MCF 10A (cell line): ENCODE results near the gene CFAP65. TPM values are rescaled to one million over a fixed set of nuclear protein-coding genes. Genes with fewer than 3 reads are reported as not detected.

Source experiments
- BruUV-seq: library from RNA; stranded (reverse); fragments of 400-500 nt; replicated peaks from 2 replicates; lab custom pipeline; 2021; lab: Mats Ljungman, UMichigan
- CTCF ChIA-PET: fragments of 300-600 bp; sonication (Branson Sonifier 250); formaldehyde crosslinking; extraction: SDS; loops from one replicate; lab custom pipeline; 2021; ENCODE audit warnings: antibody characterized with exemption, inconsistent platforms; lab: Yijun Ruan, JAX
- POLR2A ChIA-PET: fragments of 300-600, 350-650 bp; sonication (Branson Sonifier 250); formaldehyde crosslinking; extraction: SDS; loops from one replicate; lab custom pipeline; 2020; ENCODE audit warnings: antibody characterized with exemption, inconsistent platforms; lab: Yijun Ruan, JAX
- DNase-seq: peaks from one replicate; pipeline ENCODE4 v3.0.0-alpha.2; 2018; ENCODE audit not compliant: unreplicated experiment
- H3K27ac Mint-ChIP-seq: one replicate; pipeline ENCODE4 v1.8.0; 2022; ENCODE audit warnings: mild to moderate bottlenecking, low read depth, mixed read lengths; ENCODE audit not compliant: unreplicated experiment
- H3K27me3 Mint-ChIP-seq: one replicate; pipeline ENCODE4 v1.8.0; 2022; ENCODE audit warnings: mixed read lengths; ENCODE audit not compliant: insufficient read depth, unreplicated experiment
- H3K36me3 Mint-ChIP-seq: one replicate; pipeline ENCODE4 v1.8.0; 2022; ENCODE audit warnings: mild to moderate bottlenecking, moderate library complexity, mixed read lengths; ENCODE audit not compliant: insufficient read depth, unreplicated experiment
- H3K4me1 Mint-ChIP-seq: one replicate; pipeline ENCODE4 v1.8.0; 2022; ENCODE audit warnings: mixed read lengths; ENCODE audit not compliant: insufficient read depth, unreplicated experiment
- H3K4me3 Mint-ChIP-seq: one replicate; pipeline ENCODE4 v1.8.0; 2022; ENCODE audit warnings: mild to moderate bottlenecking, moderate library complexity, mixed read lengths; ENCODE audit not compliant: unreplicated experiment
- H3K9me3 Mint-ChIP-seq: one replicate; pipeline ENCODE4 v1.8.0; 2022; ENCODE audit warnings: mixed read lengths; ENCODE audit not compliant: unreplicated experiment
- intact Hi-C: fragments of 100-400 bp; cut with micrococcal nuclease; formaldehyde crosslinking; loops from 2 replicates; pipeline ENCODE4 v1.14.1; 2022
- total RNA-seq: library from RNA; stranded (reverse); gene quantifications from 2 replicates; pipeline ENCODE4 v1.2.3, GENCODE V29; 2022
- TF ChIP-seq, protein P1 (sequence below): fragments of 200-600 bp; IDR thresholded peaks from one replicate; pipeline ENCODE4 v1.8.0; 2022; ENCODE audit warnings: antibody characterized with exemption, mild to moderate bottlenecking; ENCODE audit not compliant: unreplicated experiment

Gene CFAP65
- total RNA-seq, 1 experiment from 2014 or later, result not detected

DNA sequence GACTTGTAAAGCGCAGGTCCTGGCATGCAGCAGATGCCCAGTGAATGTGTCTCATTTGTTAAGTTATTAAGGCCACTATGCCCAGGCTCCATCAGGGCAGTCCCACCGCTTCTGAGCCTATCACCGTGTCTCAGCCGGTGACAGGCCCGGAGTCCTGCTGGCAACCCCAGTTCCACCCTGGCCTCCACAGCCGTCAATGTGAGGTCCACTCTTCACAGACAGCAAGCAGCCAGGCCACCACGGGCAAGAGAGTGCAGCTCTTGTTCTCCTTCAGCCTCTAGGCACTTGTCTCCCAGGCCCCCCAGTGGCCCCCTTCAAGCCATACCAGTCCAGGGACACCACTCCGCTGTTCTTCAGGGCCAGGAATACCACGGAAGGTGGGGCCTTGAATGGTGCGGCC lies 22.6 kb downstream of the CFAP65 start:
- ChIA-PET CTCF (interaction anchor here (1.0 to 3.0 kb wide), 7 partner anchors 8 to 121 kb away, joined by 3 to 28 read pairs (median 4); no protein-coding TSS in a partner anchor), POLR2A (no interaction called here)
- no peak for DNase-seq
- Mint-ChIP-seq H3K27ac (no peak overlapping the region), H3K9me3 (no peaks in the 10 kb centered on the region), H3K27me3 (peaks cover 19% of the 10 kb centered on the region), H3K4me3 (no peak overlapping the region), H3K4me1 (no peaks in the 10 kb centered on the region), H3K36me3 (no peaks in the 10 kb centered on the region)
- intact Hi-C loops, result no loop called here
- TF ChIP-seq, protein P1, sequence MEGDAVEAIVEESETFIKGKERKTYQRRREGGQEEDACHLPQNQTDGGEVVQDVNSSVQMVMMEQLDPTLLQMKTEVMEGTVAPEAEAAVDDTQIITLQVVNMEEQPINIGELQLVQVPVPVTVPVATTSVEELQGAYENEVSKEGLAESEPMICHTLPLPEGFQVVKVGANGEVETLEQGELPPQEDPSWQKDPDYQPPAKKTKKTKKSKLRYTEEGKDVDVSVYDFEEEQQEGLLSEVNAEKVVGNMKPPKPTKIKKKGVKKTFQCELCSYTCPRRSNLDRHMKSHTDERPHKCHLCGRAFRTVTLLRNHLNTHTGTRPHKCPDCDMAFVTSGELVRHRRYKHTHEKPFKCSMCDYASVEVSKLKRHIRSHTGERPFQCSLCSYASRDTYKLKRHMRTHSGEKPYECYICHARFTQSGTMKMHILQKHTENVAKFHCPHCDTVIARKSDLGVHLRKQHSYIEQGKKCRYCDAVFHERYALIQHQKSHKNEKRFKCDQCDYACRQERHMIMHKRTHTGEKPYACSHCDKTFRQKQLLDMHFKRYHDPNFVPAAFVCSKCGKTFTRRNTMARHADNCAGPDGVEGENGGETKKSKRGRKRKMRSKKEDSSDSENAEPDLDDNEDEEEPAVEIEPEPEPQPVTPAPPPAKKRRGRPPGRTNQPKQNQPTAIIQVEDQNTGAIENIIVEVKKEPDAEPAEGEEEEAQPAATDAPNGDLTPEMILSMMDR, result no peak
- BruUV-seq, result no TSS peak

DNA sequence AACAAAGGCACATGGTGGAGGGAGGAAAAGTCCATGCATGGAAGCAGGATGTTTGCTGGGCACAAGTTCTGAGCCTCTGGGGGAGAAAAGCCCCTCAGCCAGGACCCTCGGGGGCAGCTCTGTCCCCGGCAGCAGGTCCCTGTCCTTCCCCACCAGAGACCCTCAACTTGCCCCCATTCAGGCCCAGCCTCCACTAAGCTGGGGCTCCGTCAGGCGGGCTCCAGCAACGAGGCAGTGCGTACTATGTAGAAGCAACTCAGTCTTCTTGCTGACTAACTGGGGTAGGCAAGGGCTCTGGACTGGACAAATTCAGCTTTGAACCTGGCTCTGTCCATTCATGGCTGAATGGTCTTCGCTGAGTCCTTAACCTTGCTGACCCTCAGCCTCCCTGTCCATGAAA lies 23.0 kb downstream of the CFAP65 start:
- Mint-ChIP-seq H3K4me3 (no peak overlapping the region), H3K27ac (no peak overlapping the region), H3K9me3 (no peaks in the 10 kb centered on the region), H3K27me3 (peaks cover 24% of the 10 kb centered on the region), H3K36me3 (no peaks in the 10 kb centered on the region), H3K4me1 (no peaks in the 10 kb centered on the region)
- TF ChIP-seq, protein P1, result no peak
- intact Hi-C loops, result no loop called here
- no peak for DNase-seq
- CTCF ChIA-PET, result interaction anchor here (0.6 to 3.0 kb wide), 9 partner anchors 8 to 200 kb away, joined by 3 to 28 read pairs (median 3); no protein-coding TSS in a partner anchor
- POLR2A ChIA-PET, result no interaction called here
- BruUV-seq, result no TSS peak

DNA sequence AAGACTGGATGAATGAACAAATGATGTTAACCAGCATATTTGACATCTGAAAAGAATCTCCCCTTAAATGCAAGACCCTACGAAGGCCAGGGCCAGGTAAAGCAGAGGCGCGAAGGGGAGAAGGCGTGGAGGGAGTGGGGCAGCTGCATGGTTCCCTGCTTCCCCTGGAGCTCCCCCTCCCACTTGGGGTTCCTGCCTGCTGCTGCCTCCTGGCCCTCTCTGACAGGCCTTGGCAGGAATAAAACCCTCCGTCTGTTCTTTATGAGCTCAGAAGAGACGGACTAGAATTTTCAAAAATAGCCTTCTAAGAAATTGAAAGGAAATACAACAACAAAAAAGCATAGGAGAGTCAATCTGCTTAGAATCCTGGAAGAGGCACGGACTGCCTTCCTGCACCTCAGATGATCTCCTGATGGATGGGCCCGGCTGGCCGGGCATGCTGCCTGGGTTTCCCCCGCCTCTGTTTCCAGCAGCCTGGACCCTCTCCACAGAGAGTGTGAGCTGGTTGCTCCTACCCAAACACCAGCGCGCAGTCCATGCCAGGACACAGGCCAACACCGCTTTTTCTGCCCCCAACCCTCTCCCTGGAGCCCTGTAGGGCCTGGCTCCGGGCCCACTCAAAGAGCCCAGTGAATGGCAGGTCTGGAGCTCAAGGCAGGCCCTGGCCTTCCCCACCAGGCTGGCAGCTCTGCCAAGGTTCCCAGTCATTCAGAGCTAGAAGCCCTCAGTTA lies 23.9 kb downstream of the CFAP65 start:
- no TSS peak for BruUV-seq

DNA sequence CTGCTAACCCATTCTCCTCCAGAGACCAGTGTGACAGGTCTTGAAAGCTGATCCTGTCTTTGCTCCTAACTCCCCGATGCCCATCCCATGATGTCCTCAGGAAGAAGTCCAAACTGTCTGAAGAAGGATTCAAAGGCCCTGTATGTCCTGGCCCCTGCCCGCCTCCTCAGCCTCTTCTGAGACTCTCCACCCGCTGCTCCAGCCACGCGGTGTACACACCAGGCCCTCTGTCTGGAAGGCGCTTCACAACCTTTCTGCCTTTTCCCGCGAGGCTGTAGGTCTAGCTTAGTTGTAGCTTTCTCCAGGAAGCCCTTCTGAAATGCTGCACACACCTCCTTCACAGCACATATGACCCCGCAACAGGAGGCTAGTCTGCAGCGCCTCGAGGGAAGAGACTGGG lies 24.6 kb downstream of the CFAP65 start:
- no TSS peak for BruUV-seq
- no peak for DNase-seq
- no peaks in the 10 kb centered on the region for H3K36me3 Mint-ChIP-seq
- no peaks in the 10 kb centered on the region for H3K4me1 Mint-ChIP-seq
- H3K27ac Mint-ChIP-seq, result no peak overlapping the region
- TF ChIP-seq, protein P1, result no peak
- ChIA-PET CTCF (interaction anchor here (0.6 to 2.8 kb wide), 7 partner anchors 8 to 139 kb away, joined by 3 to 12 read pairs (median 3); no protein-coding TSS in a partner anchor), POLR2A (no interaction called here)
- intact Hi-C loops, result no loop called here
- peaks cover 24% of the 10 kb centered on the region for H3K27me3 Mint-ChIP-seq
- H3K9me3 Mint-ChIP-seq, result no peaks in the 10 kb centered on the region
- H3K4me3 Mint-ChIP-seq, result no peak overlapping the region

More for the DNA sequence above, 23.9 kb downstream of the CFAP65 start:
- Mint-ChIP-seq H3K4me3 (no peak overlapping the region), H3K27me3 (peaks cover 24% of the 10 kb centered on the region), H3K4me1 (no peaks in the 10 kb centered on the region), H3K27ac (no peak overlapping the region), H3K9me3 (no peaks in the 10 kb centered on the region), H3K36me3 (no peaks in the 10 kb centered on the region)
- ChIA-PET POLR2A (no interaction called here), CTCF (interaction anchor here (0.6 to 2.8 kb wide), 12 partner anchors 8 to 201 kb away, joined by 3 to 12 read pairs (median 4); no protein-coding TSS in a partner anchor)
- no peak for DNase-seq
- intact Hi-C loops, result no loop called here
- TF ChIP-seq, protein P1, result no peak
